ENCODE measurements around the gene CDH22. TPM values are rescaled to one million over a fixed set of nuclear protein-coding genes. Genes with fewer than 3 reads are reported as not detected.

Gene CDH22
- total and polyA plus RNA-seq, 7 experiments from 2014 or later, result not detected

GRCh38 chr20:46339037-46339436 lies 30.7 kb upstream of the CDH22 start:
- DNase-seq, result no peak
- H3K27ac ChIP-seq (ENCODE audit: low read depth, low read length), result no peak overlapping the region
- H3K36me3 ChIP-seq (ENCODE audit: control insufficient read depth in 2 of 3, insufficient read depth in 3 of 3, low read length in 3 of 3), result no peaks in the 10 kb centered on the region
- no peak for ATAC-seq
- H3K9me3 ChIP-seq (ENCODE audit: control insufficient read depth in 2 of 3, low read length in 3 of 3), result no peaks in the 10 kb centered on the region
- peaks cover 5 to 27% (median 19%) of the 10 kb centered on the region in 7 donors for H3K4me1 Mint-ChIP-seq
- H3K9me3 Mint-ChIP-seq, result no peaks in the 10 kb centered on the region
- peaks cover 8 to 15% of the 10 kb centered on the region in 2 donors for H3K4me1 ChIP-seq (ENCODE audit: control insufficient read depth in 2 of 2, insufficient read depth in 2 of 2, low read length in 2 of 2)
- no peaks in the 10 kb centered on the region for H3K36me3 Mint-ChIP-seq
- intact Hi-C loops (cut with micrococcal nuclease), result no loop called here
- no peak overlapping the region for H3K4me3 ChIP-seq (ENCODE audit: low read length)
- H3K27ac Mint-ChIP-seq, result no peak overlapping the region
- CTCF ChIA-PET, result no interaction called here
- peaks cover 6 to 43% (median 24%) of the 10 kb centered on the region in 5 donors for H3K27me3 Mint-ChIP-seq
- H3K27me3 ChIP-seq (ENCODE audit: control insufficient read depth in 2 of 2, insufficient read depth in 2 of 2, low read length in 2 of 2), result peaks cover 0 to 8% of the 10 kb centered on the region in 2 donors
- POLR2A ChIA-PET, result no interaction called here
- H3K4me3 Mint-ChIP-seq, result no peak overlapping the region

GRCh38 chr20:46336735-46337134 lies 28.4 kb upstream of the CDH22 start:
- intact Hi-C loops (cut with micrococcal nuclease), result no loop called here
- CTCF ChIA-PET, result interaction anchor here (0.9 kb wide), 1 partner anchor 12 kb away, joined by 4 read pairs; no protein-coding TSS in a partner anchor
- no peak overlapping the region for H3K27ac ChIP-seq (ENCODE audit: low read depth, low read length)

GRCh38 chr20:46334303-46334904 lies 26.1 kb upstream of the CDH22 start:
- Mint-ChIP-seq H3K9me3 (no peaks in the 10 kb centered on the region), H3K4me3 (no peak overlapping the region), H3K27me3 (peaks cover 10 to 33% (median 21%) of the 10 kb centered on the region in 5 donors), H3K36me3 (no peaks in the 10 kb centered on the region), H3K27ac (no peak overlapping the region), H3K4me1 (peaks cover 0 to 1% (median 0%) of the 10 kb centered on the region in 7 donors)
- CTCF ChIA-PET, result no interaction called here
- no peaks in the 10 kb centered on the region for H3K36me3 ChIP-seq (ENCODE audit: control insufficient read depth in 2 of 3, insufficient read depth in 3 of 3, low read length in 3 of 3)
- no peak overlapping the region for H3K27ac ChIP-seq (ENCODE audit: low read depth, low read length)
- intact Hi-C loops (cut with micrococcal nuclease), result no loop called here
- H3K4me1 ChIP-seq (ENCODE audit: control insufficient read depth in 2 of 2, insufficient read depth in 2 of 2, low read length in 2 of 2), result no peaks in the 10 kb centered on the region
- peaks cover 0 to 8% of the 10 kb centered on the region in 2 donors for H3K27me3 ChIP-seq (ENCODE audit: control insufficient read depth in 2 of 2, insufficient read depth in 2 of 2, low read length in 2 of 2)
- ATAC-seq (no peak), DNase-seq (no peak)
- no peak overlapping the region for H3K4me3 ChIP-seq (ENCODE audit: low read length)
- no peaks in the 10 kb centered on the region for H3K9me3 ChIP-seq (ENCODE audit: control insufficient read depth in 2 of 3, low read length in 3 of 3)
- POLR2A ChIA-PET, result no interaction called here

More at GRCh38 chr20:46336735-46337134, 28.4 kb upstream of the CDH22 start:
- peaks cover 6 to 30% (median 20%) of the 10 kb centered on the region in 5 donors for H3K27me3 Mint-ChIP-seq
- peaks cover 0 to 8% of the 10 kb centered on the region in 2 donors for H3K27me3 ChIP-seq (ENCODE audit: control insufficient read depth in 2 of 2, insufficient read depth in 2 of 2, low read length in 2 of 2)
- no peaks in the 10 kb centered on the region for H3K9me3 Mint-ChIP-seq
- H3K36me3 Mint-ChIP-seq, result no peaks in the 10 kb centered on the region
- no peak overlapping the region for H3K4me3 ChIP-seq (ENCODE audit: low read length)
- H3K36me3 ChIP-seq (ENCODE audit: control insufficient read depth in 2 of 3, insufficient read depth in 3 of 3, low read length in 3 of 3), result no peaks in the 10 kb centered on the region
- ATAC-seq (no peak), DNase-seq (no peak)
- POLR2A ChIA-PET, result no interaction called here
- no peak overlapping the region for H3K4me3 Mint-ChIP-seq
- no peak overlapping the region for H3K27ac Mint-ChIP-seq
- H3K4me1 ChIP-seq (ENCODE audit: control insufficient read depth in 2 of 2, insufficient read depth in 2 of 2, low read length in 2 of 2), result no peaks in the 10 kb centered on the region
- H3K4me1 Mint-ChIP-seq, result peaks cover 0 to 6% (median 0%) of the 10 kb centered on the region in 7 donors
- H3K9me3 ChIP-seq (ENCODE audit: control insufficient read depth in 2 of 3, low read length in 3 of 3), result no peaks in the 10 kb centered on the region

GRCh38 chr20:46333161-46333991 lies 25.1 kb upstream of the CDH22 start:
- H3K4me3 ChIP-seq (ENCODE audit: low read length), result no peak overlapping the region
- ATAC-seq, result no peak
- Mint-ChIP-seq H3K36me3 (no peaks in the 10 kb centered on the region), H3K27me3 (peaks cover 7 to 28% (median 16%) of the 10 kb centered on the region in 5 donors), H3K9me3 (no peaks in the 10 kb centered on the region), H3K4me3 (no peak overlapping the region), H3K4me1 (peaks cover 0 to 3% (median 0%) of the 10 kb centered on the region in 7 donors), H3K27ac (no peak overlapping the region)
- H3K36me3 ChIP-seq (ENCODE audit: control insufficient read depth in 2 of 3, insufficient read depth in 3 of 3, low read length in 3 of 3), result no peaks in the 10 kb centered on the region
- CTCF ChIA-PET, result no interaction called here
- no peaks in the 10 kb centered on the region for H3K9me3 ChIP-seq (ENCODE audit: control insufficient read depth in 2 of 3, low read length in 3 of 3)
- intact Hi-C loops (cut with micrococcal nuclease), result no loop called here
- H3K27me3 ChIP-seq (ENCODE audit: control insufficient read depth in 2 of 2, insufficient read depth in 2 of 2, low read length in 2 of 2), result peaks cover 0 to 6% of the 10 kb centered on the region in 2 donors
- no peak overlapping the region for H3K27ac ChIP-seq (ENCODE audit: low read depth, low read length)
- POLR2A ChIA-PET, result interaction anchor here (0.7 kb wide), 1 partner anchor 10 kb away, joined by 3 read pairs; no protein-coding TSS in a partner anchor
- DNase-seq, result no peak
- H3K4me1 ChIP-seq (ENCODE audit: control insufficient read depth in 2 of 2, insufficient read depth in 2 of 2, low read length in 2 of 2), result no peaks in the 10 kb centered on the region

DNA sequence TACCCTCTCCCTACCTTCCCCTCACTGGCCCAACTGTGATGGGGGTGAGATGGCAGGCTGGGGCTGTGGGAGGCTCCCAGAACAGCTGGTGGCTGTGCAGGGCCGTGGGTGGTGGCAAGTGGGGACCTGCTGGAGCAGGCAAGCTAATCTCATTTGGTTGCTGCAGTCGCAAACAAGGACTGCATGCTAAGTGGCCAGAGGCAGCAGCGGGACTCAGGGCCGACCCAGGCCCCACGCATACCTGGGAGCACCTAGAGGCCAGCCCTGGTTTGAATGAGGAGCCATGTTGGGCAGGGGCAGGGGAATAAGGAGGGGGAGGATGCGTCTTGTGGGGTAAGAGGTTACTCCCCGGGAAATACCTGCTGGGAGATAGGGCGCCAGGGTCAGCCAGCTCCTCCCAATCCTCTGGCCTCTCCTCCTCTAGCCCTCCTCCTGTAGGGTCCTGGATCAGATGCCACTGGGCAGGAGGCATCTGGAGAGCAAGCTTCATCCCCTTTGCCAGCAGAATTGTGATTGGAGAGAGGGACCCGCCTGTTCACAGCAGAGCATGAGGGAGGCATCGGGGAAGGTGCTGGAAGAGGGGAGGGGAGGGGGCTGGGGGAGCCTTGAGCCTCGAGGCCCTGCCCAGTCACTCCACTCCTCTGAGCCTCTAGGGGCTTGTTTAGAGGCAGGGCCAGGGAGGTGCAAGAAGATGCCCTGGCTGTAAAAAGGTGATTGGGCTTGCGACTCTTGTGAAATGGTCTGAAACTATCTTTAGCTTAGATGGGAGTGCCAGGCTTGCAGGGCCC lies 24.3 kb upstream of the CDH22 start:
- Mint-ChIP-seq H3K4me1 (peaks cover 0 to 3% (median 0%) of the 10 kb centered on the region in 7 donors), H3K9me3 (no peaks in the 10 kb centered on the region), H3K36me3 (no peaks in the 10 kb centered on the region), H3K4me3 (no peak overlapping the region), H3K27me3 (peaks cover 7 to 29% (median 16%) of the 10 kb centered on the region in 5 donors), H3K27ac (no peak overlapping the region)
- no peaks in the 10 kb centered on the region for H3K9me3 ChIP-seq (ENCODE audit: control insufficient read depth in 2 of 3, low read length in 3 of 3)
- DNase-seq, result no peak
- ATAC-seq, result no peak
- ChIA-PET CTCF (no interaction called here), POLR2A (interaction anchor here (0.7 kb wide), 1 partner anchor 11 kb away, joined by 3 read pairs; no protein-coding TSS in a partner anchor)
- H3K27ac ChIP-seq (ENCODE audit: low read depth, low read length), result no peak overlapping the region
- H3K36me3 ChIP-seq (ENCODE audit: control insufficient read depth in 2 of 3, insufficient read depth in 3 of 3, low read length in 3 of 3), result no peaks in the 10 kb centered on the region
- H3K4me1 ChIP-seq (ENCODE audit: control insufficient read depth in 2 of 2, insufficient read depth in 2 of 2, low read length in 2 of 2), result no peaks in the 10 kb centered on the region
- intact Hi-C loops (cut with micrococcal nuclease), result no loop called here
- peaks cover 0 to 3% of the 10 kb centered on the region in 2 donors for H3K27me3 ChIP-seq (ENCODE audit: control insufficient read depth in 2 of 2, insufficient read depth in 2 of 2, low read length in 2 of 2)
- no peak overlapping the region for H3K4me3 ChIP-seq (ENCODE audit: low read length)

- Mint-ChIP-seq H3K36me3 (no peaks in the 10 kb centered on the region), H3K27ac (no peak overlapping the region), H3K4me1 (peaks cover 0 to 3% (median 0%) of the 10 kb centered on the region in 7 donors), H3K9me3 (no peaks in the 10 kb centered on the region), H3K4me3 (no peak overlapping the region), H3K27me3 (peaks cover 7 to 33% (median 16%) of the 10 kb centered on the region in 5 donors)
- no peaks in the 10 kb centered on the region for H3K36me3 ChIP-seq (ENCODE audit: control insufficient read depth in 2 of 3, insufficient read depth in 3 of 3, low read length in 3 of 3)
- H3K27me3 ChIP-seq (ENCODE audit: control insufficient read depth in 2 of 2, insufficient read depth in 2 of 2, low read length in 2 of 2), result peaks cover 0 to 3% of the 10 kb centered on the region in 2 donors
- intact Hi-C loops (cut with micrococcal nuclease), result no loop called here
- no peaks in the 10 kb centered on the region for H3K4me1 ChIP-seq (ENCODE audit: control insufficient read depth in 2 of 2, insufficient read depth in 2 of 2, low read length in 2 of 2)
- ATAC-seq (no peak), DNase-seq (no peak)
- ChIA-PET POLR2A (no interaction called here), CTCF (no interaction called here)
- no peak overlapping the region for H3K27ac ChIP-seq (ENCODE audit: low read depth, low read length)
- no peak overlapping the region for H3K4me3 ChIP-seq (ENCODE audit: low read length)
- H3K9me3 ChIP-seq (ENCODE audit: control insufficient read depth in 2 of 3, low read length in 3 of 3), result no peaks in the 10 kb centered on the region
Observed at GRCh38 chr20:46331611-46332361, 23.5 kb upstream of the CDH22 start.

All from naive thymus-derived CD4-positive, alpha-beta T cell (primary cell).